Measurements from ENCODE around the gene ARX. TPM values are rescaled to one million over a fixed set of nuclear protein-coding genes. Genes with fewer than 3 reads are reported as not detected.

Gene ARX
- total RNA-seq, 1 experiment from 2014 or later: 0.24 TPM

- H3K27ac Mint-ChIP-seq: no peak overlapping the region
- Histone ChIP-seq H3K4me2 (ENCODE audit: insufficient read depth, insufficient read length, low read length) (no peak overlapping the region), H3K4ac (ENCODE audit: low read depth, low read length) (no peak overlapping the region), H4K5ac (ENCODE audit: insufficient read length, low read depth, low read length) (no peak overlapping the region), H2BK5ac (ENCODE audit: insufficient read length, low read length) (no peak overlapping the region), H3K4me1 (ENCODE audit: insufficient read depth, low read length) (no peaks in the 10 kb centered on the region; the same call in 1 of the 2 replicates), H3K18ac (ENCODE audit: insufficient read length, low read depth, low read length) (no peak overlapping the region), H2BK12ac (ENCODE audit: insufficient read length, low read depth, low read length) (no peak overlapping the region), H3K56ac (ENCODE audit: insufficient read length, low read depth, low read length) (no peak overlapping the region), H3K27ac (ENCODE audit: insufficient read length, low read depth, low read length) (no peak overlapping the region), H3K9me3 (ENCODE audit: control insufficient read depth, low read depth, low read length) (no peaks in the 10 kb centered on the region), H4K91ac (ENCODE audit: insufficient read length, low read depth, low read length) (no peak overlapping the region), H3T11ph (ENCODE audit: low read length) (no peak overlapping the region), H2BK20ac (ENCODE audit: low read depth, low read length, poor library complexity, severe bottlenecking) (no peak overlapping the region), H3K9ac (ENCODE audit: extremely low read depth, insufficient read length, low read length) (no peak overlapping the region), H2BK15ac (ENCODE audit: low read depth, low read length) (no peak overlapping the region), H3K79me1 (ENCODE audit: insufficient read depth, low read depth, low read length, poor library complexity, severe bottlenecking) (no peaks in the 10 kb centered on the region), H3K23me2 (ENCODE audit: insufficient read length, low read depth, low read length, poor library complexity, severe bottlenecking) (no peaks in the 10 kb centered on the region), H2BK120ac (ENCODE audit: low read depth, low read length, poor library complexity, severe bottlenecking) (no peak overlapping the region), H3K79me2 (ENCODE audit: insufficient read depth, low read length) (no peaks in the 10 kb centered on the region), H4K8ac (replicated peaks; ENCODE audit: insufficient read length, low read depth, low read length) (no peak overlapping the region), H3K27me3 (ENCODE audit: insufficient read depth, low read length) (no peaks in the 10 kb centered on the region), H2AFZ (ENCODE audit: low read length) (no peak overlapping the region), H4K20me1 (ENCODE audit: control insufficient read depth, insufficient read depth, insufficient read length) (no peaks in the 10 kb centered on the region), H2AK5ac (ENCODE audit: insufficient read length, low read length) (no peak overlapping the region), H3K23ac (ENCODE audit: insufficient read length, low read depth, low read length) (no peak overlapping the region), H3K14ac (ENCODE audit: insufficient read depth, low read length) (no peak overlapping the region)
- no peaks in the 10 kb centered on the region for H3K27me3 Mint-ChIP-seq (ENCODE audit: low read depth)
- H3K9me3 Mint-ChIP-seq: no peaks in the 10 kb centered on the region
- no peak overlapping the region for H3K4me3 Mint-ChIP-seq
- H3K4me1 Mint-ChIP-seq: peaks cover 39 to 49% of the 10 kb centered on the region in 2 experiments
- no peak for TF ChIP-seq CTCF (conservative IDR thresholded peaks at IDR 0.05)
- no CpG with 5 or more reads among the region's 2 CpGs for WGBS (ENCODE audit: extremely low coverage, insufficient read length, low lambda C conversion rate)
- peaks cover 0 to 3% (median 0%) of the 10 kb centered on the region in 3 experiments; a peak in 1 of 7 replicates for H3K36me3 Mint-ChIP-seq (ENCODE audit: insufficient read depth in 1 of 3, low read depth in 3 of 3)
- DNase-seq: no peak
These were observed 60.3 kb downstream of the ARX start for GRCh38 chrX:24955372-24955930.
